Measurements from ENCODE around the gene LINC01488.

Gene LINC01488

DNA sequence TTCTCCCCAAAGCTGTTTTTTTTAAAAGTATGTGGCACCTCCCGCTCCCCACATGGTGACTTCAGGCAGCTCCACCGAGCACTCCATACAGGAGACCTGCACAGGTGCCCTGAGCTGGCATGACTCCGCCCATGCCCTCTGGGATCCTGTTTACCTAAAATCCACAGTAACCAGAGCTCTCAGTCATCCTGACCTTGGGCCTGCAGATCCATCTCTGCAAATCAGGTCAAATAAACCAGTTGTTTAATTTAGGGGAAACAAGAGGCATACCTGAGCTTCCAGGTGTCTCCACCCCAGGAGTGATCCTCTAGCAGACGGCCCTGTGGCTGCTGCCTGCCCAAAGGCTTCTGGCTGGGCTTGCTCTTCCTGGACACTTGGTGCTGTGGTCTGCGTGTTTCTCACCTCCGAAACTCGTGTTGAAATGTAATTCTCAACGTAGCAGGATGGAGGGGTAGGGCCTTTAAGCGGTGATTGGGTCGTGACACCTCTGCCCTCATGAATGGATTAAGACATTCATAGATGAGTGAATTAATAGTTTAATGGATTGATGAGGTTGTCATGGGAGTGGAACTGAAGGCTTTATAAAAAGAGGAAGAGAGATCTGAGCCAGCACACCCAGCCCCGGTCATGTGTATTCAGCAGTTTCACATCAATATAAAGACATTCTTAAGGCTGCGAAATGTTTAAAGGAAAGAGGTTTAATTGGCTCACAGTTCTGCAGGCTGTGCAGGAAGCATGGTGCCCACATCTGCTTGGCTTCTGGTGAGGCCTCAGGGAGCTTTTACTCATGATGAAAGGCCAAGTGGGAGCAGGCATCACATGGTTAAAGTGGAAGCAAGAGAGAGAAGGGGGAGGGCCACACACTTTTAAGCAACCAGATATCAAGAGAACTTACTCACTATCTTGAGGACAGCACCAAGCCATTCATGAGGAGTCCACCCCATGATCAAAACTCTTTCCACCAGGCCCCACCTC is 34.1 kb downstream of the LINC01488 start:
- no peak for DNase-seq
- in situ Hi-C loops (cut with HindIII; ENCODE audit: low pct_ligation_motif_present, low pct_unique_long_range_greater_than_20kb, low sequenced_read_pairs): no loop called here

DNA sequence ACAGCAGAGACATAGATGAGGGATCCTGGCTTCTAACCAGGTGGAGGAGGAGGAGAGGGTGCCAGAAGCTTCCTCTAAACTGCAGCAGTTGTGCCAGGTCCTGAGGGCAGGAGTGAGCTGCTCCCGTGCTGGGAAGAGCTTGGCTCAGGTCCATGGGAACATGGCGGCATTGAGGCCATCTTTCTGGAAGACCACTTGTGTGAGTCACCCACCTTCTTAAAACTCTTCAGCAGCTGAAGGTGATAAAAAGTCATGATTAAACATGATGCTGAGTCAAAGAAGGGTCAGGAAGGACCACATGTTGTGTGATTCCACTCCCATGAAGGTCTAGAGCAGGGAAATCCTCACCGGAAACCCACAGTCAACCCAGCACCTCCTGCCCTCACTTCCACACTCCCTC is 35.1 kb downstream of the LINC01488 start:
- no peak for DNase-seq
- in situ Hi-C loops (cut with HindIII; ENCODE audit: low pct_ligation_motif_present, low pct_unique_long_range_greater_than_20kb, low sequenced_read_pairs): no loop called here

DNA sequence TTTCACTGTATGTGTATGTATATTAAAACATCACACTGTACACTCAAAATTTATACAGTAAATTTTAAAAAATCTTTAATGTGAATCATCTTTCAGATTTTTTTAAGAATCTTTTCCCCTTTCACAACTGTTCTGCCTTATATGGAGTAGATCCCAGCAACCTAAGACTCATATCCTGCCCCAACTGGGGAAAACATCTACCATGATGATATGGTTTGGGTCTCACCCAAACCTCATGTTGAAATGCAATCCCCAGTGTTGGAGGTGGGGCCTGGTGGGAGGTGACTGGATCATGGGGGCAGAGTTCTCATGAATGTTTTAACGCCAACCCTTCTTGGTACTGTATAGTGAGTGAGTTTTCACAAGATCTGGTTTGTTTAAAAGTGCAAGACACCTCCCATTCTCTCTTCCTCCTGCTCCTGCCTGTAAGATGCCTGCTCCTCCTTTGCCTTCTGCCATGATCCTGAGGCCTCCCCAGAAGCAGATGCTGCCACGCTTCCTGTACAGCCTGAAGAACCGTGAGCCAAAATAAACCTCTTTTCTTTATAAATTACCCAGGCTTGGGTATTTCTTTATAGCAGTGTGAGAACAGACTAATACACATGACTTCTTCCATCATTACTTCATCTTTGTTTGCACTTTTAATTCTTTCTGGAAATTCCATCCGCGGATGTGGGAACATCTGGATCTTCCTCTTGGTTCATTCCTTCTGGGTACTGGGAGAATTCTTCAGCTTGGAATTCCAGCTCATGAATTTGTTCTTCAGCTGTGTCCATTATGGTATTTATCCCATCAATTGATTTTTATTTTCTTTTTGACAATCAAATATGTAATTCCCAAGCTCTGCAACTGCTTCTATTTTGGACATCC is 36.9 kb downstream of the LINC01488 start:
- in situ Hi-C loops (cut with HindIII; ENCODE audit: low pct_ligation_motif_present, low pct_unique_long_range_greater_than_20kb, low sequenced_read_pairs): no loop called here
- no peak for DNase-seq

DNA sequence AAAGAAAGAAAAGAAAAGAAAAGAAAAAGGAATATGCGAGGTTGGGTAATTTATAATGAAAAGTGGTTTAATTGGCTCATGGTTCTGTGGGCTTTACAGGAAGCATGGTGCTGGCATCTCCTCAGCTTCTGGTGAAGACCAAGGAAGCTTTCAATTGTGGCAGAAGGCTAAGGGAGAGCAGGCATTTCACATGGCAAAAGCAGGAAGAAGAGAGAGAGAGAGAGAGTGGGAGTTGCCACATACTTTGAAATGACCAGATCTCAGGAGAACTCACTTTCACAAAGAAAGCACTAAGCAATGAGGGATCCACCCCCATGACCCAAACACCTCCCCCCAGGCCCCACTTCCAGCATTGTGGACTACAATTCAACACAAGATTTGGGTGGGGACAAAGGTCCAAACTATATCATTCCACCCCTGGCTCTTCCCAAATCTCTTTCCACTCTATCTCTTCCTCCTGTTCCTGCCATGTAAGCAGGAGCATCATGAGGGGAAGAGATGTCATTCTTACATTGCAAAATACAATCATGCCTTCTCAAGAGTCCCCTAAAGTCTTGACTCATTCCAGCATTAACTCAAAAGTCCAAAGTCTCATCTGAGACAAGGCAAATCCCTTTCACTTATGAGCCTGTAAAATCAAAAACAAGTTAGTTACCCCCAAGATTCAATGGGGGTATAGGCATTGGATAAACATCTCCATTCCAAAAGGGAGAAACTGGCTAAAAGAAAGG is 38.9 kb downstream of the LINC01488 start:
- in situ Hi-C loops (cut with HindIII; ENCODE audit: low pct_ligation_motif_present, low pct_unique_long_range_greater_than_20kb, low sequenced_read_pairs): no loop called here
- DNase-seq: no peak

DNA sequence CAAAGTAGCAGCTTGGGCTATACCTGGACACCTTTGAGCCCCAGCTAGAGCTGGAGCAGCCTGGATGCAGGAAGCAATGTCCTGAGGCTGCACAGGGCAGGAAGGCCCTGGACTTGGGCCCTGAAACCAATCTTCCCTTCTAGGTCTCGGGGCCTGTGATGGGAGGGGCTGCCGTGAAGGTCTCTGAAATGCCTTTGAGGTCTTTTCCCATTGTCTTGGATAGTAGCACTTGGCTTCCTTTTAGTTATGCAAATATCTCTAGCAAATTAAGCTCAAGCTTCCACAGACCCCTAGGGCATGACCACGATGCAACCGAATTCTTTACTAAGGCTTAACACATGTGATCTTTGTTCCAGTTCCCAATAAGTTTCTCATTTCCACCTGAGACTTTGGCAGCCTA is 40.0 kb downstream of the LINC01488 start:
- no peak for DNase-seq
- in situ Hi-C loops (cut with HindIII; ENCODE audit: low pct_ligation_motif_present, low pct_unique_long_range_greater_than_20kb, low sequenced_read_pairs): no loop called here

DNA sequence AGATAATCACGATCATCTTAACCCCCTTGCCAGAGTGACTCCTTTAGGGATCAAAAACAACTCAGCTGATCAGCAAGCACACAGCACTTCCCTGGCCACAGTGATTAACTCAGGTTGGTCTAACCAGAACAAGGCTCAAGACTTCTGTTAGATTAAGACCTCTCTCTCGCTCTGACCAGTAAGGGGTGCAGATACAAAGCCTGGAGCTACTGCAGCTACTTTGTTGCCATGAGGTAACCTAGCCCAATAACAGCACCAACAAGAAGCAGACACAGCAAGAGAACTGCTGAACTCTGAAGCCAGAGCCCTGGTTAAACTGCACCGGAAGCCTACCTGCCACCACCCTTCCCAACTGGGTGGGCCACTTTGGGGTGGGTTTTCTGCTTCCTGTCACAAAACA is 42.0 kb downstream of the LINC01488 start:
- in situ Hi-C loops (cut with HindIII; ENCODE audit: low pct_ligation_motif_present, low pct_unique_long_range_greater_than_20kb, low sequenced_read_pairs): no loop called here

DNA sequence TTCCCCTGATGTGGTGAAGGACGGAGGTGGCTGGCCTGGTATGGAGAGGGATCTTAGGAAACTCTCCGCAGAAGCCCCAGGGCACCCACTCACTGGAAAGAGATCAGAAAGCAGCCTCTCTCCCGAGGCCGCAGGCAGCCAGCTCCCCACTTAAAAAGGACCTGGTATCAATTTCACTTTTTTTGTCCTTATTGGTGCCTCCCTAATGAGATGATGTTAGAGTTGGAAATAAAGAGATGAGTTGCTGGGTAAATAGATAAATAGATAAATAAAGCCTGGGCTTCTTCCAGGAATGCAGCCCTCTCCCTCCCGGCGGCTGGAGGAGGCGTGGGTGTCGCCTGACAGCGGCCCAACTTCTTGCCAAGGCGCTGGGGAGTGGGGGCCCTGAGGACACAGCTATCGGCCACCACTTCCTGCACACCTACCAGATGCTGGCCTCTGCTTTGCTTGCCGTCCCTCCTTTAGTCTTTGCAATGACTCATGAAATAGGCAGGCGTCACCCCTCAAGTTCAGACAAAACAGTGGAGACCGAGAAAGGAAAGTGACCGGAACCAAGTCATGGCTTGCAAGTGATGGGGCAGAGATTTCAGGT is 42.9 kb downstream of the LINC01488 start:
- DNase-seq: no peak
- in situ Hi-C loops (cut with HindIII; ENCODE audit: low pct_ligation_motif_present, low pct_unique_long_range_greater_than_20kb, low sequenced_read_pairs): no loop called here

More for the DNA sequence above, 42.0 kb downstream of the LINC01488 start:
- DNase-seq: no peak

DNA sequence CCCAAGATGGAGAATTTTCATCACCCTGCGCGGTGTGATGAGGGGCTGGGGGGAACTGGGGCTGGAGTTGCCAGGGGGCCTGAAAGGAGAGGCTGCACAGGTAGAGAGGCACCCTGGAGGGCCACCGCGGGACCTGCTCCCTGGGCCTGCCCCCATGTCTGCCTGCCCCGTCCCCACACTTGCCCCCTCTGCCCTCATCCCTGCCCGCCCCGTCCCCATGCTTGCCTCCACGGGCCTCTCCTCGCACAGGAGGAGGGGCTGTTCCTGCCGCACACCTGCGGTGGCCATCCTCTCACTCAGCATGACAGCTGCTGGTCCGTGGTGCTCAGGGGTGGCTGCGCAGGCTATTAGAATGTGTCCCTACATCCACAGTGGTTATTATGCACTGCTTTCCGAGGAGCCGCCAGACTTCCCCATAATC is 43.5 kb downstream of the LINC01488 start:
- in situ Hi-C loops (cut with HindIII; ENCODE audit: low pct_ligation_motif_present, low pct_unique_long_range_greater_than_20kb, low sequenced_read_pairs): no loop called here
- no peak for DNase-seq

DNA sequence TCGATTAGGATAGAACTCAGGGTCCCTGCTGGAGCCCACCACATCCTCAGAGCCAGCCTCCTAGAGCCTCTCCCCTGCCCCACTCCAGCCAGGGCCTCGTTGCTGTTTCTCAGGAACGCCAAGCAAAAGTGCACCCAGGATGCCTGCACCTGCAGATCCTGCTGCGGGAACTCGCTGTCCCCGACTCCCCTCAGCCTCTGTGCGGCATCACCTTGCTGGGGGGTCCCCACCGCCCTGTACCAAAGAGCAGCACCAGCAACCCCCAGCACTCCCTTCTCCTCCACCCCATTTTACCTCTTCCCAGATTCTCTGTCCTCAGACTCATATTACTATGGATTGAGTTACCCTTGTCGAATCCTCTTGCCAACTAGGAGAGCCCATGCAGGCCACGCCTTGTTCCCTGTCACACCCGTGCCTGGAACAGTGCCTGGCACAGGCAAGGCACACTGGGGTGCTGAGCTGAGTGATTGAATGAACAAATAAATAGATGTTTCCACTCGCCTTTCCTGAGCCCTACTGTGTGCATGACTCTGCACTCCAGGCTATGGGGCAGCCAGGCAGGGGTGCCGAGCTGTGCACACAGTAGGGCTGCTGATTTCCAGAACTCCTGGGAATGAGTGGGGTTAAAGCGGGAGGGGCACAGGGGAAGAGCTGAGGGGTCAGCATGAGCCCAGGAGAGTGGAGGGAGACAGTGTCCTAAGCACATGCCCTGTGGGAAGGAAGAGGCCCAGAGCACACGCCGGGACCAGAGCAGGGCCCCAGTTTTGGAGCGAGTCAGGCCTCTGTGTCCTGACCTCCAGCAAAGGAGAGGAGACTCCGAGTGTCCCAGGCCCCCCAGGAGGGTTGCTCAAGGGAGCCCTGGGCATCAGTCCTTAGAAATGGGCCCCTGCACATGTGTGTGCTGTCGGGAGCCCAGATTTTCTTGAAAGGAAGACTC is 44.3 kb downstream of the LINC01488 start:
- DNase-seq: no peak
- in situ Hi-C loops (cut with HindIII; ENCODE audit: low pct_ligation_motif_present, low pct_unique_long_range_greater_than_20kb, low sequenced_read_pairs): no loop called here

DNA sequence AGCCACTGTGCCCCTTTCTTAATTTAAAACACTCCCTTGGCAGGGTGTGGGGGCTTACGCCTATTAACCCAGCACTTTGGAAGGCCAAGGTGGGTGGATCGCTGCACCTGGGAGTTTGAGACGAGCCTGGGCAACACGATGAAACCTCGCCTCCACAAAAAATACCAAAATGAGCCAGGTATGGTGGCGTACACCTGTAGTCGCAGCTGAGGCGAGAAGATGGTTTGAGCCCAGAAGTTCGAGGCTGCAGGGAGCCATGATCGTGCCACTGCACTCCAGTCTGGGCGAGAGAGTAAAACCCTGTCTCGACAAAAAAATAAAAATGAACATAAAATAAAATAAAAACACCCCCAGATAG is 45.0 kb downstream of the LINC01488 start:
- in situ Hi-C loops (cut with HindIII; ENCODE audit: low pct_ligation_motif_present, low pct_unique_long_range_greater_than_20kb, low sequenced_read_pairs): no loop called here
- DNase-seq: no peak

DNA sequence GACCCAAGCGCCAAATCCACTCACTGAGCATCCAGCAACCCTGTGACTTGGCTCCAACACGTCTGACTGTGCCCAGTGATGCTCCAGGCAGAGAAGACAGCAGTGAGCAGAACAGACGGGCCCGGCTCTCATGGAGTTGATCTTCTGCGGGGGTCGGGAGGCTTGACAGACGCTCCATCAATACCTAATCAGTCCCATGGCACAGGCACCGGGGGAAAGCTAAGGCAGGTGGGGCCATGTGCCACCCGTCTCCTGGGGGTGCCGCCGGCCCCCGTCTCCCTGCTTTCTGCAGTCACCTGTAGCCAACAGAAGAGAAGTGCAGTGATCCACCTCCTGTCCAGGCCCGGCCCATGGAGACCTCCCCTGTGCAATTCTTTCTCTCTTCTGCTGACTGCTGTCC is 47.5 kb downstream of the LINC01488 start:
- no peak for DNase-seq
- in situ Hi-C loops (cut with HindIII; ENCODE audit: low pct_ligation_motif_present, low pct_unique_long_range_greater_than_20kb, low sequenced_read_pairs): no loop called here

DNA sequence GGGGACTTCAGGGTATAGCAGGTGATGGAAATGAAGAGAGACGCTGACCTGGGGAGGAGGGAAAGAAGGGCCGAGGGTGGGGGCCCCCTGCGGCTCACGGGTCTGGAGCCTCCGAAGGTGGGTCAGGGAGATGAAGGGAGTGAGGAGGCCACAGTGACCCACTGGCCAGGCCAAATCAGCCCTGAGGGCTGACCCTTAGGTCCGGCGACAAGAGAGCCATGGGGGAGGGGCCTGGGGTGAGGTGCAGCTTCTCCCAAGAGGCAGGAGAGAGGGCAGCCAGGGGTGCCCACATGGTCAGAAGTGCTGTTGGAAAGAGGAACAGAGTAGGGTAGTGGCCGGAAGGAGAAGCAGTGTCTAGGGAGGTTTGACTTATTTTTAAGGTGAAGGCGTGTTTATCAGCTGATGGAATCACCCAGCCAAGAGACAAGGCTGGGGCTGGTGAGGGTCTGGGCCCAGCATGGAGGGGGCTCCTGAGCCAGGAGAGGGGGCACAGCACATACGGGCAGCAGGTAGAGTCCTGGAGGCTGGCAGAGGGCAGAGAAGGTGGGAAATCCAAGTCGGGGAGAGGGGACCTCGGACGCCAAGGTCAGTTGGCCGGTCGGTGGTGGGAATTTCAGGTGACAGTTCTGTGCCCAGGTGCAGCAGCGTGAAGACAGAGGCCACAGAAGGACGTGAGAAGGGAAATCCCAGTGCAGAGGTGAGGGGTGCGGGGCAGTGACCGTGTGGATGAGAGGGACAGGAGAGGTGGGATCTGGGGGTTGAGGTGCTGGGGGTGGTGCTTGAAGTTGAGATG is 49.0 kb downstream of the LINC01488 start:
- in situ Hi-C loops (cut with HindIII; ENCODE audit: low pct_ligation_motif_present, low pct_unique_long_range_greater_than_20kb, low sequenced_read_pairs): no loop called here
- DNase-seq: no peak

DNA sequence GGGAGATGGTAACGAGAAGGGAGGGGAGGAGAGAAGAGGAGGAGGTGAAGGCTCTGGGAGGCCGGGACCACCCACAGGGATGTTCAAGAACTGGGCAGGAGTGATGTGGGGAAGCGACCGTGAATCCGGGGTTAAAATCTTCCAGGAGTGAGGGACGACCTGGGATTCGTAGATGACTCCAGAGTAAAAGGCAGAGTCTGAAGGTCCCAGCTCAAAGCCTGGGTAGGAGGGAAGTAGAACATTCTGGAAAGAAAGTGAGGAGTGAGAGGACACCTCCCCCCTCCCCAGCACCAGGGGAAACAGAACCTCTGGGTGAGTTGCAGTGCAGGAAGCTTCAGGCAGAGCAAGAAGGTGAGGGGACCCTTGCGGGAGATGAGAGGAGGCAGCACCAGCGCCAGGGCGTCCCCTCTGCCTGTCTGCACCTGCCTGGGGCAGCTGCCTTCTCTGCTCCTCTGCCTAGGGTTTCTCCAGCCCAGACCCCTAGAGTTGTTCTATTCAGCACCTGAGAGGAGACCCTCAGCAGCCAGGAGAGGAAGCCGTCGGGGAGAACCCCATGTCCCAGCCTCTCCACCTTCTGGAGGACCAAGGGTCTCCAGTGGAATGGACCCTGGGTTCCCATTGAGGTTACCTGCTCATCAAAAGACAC is 49.7 kb downstream of the LINC01488 start:
- in situ Hi-C loops (cut with HindIII; ENCODE audit: low pct_ligation_motif_present, low pct_unique_long_range_greater_than_20kb, low sequenced_read_pairs): no loop called here
- DNase-seq: no peak

DNA sequence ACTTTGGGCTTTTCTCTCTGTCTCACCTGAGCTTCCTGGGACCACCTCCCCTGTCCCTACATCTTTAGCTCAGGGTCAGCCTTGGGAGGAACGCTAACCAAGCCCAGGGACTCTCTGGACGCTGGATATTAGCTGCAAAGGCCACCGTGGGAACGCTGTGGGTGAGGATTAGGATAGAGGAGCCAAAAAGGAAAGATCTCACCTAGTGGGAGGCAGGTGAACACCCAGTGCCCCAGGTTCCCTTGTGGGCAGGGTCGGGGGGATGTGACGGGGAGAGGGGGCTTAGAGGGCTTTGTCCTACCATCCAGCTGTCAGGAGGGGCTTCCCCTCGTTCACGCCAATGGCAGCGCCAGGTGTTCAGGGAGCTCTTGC is 50.2 kb downstream of the LINC01488 start:
- in situ Hi-C loops (cut with HindIII; ENCODE audit: low pct_ligation_motif_present, low pct_unique_long_range_greater_than_20kb, low sequenced_read_pairs): no loop called here
- DNase-seq: no peak

DNA sequence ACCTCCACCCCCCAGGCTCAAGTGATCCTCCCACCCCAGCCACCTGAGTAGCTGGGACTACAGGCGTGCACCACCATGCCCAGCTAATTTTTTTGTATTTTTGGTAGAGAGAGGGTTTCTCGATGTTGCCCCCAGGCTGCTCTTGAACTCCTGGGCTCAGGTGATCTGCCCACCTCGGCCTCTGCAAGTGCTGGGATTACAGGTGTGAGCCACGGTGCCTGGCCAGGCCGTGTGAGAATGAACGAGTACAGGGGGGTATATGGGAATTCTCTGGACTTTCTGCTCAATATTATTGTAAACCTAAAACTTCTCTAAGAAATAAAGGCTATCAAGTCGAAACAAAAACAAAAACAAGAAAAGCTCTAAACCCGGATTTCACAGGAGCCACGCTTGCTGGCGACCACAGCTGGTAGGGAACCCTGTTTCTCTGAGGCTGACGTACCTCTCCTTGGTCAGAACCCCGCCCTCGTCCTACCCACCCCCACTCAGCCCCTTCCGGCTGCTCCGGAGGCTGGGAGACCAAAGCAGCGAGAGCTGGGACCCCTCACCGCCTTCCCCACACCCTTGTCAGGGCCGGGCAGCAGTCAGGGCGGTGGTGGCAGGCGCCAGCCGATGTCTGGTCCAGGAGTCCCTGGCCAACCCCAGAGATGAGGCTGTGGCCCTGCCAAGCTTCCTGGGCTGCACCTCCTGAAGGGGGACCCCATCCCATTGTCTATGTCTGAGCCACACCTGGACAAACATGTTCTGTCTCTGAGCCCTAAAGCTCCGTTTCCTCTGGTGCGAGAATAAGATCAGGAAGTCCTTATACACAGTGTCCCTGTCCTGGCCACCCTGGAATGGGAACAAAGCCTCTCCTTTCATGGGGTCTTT is 52.1 kb downstream of the LINC01488 start:
- DNase-seq: no peak
- in situ Hi-C loops (cut with HindIII; ENCODE audit: low pct_ligation_motif_present, low pct_unique_long_range_greater_than_20kb, low sequenced_read_pairs): no loop called here

DNA sequence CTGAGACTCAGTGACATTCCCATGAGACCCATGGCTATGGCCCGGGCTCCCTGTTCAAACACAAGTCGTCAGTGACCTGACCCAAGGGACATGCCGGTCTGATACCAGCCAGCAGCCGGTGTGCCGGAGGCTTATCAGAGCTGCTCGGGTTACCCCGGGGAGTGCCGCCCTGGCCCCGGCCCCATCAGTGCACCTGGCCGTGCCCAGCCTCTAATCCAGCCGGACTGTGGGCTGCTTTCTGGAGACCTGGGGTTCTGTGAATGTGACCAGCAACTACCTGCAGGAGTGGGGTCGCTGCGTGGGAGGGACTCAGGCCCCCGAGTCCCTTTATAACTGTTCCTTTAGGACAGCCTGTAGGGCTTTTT is 52.7 kb downstream of the LINC01488 start:
- in situ Hi-C loops (cut with HindIII; ENCODE audit: low pct_ligation_motif_present, low pct_unique_long_range_greater_than_20kb, low sequenced_read_pairs): no loop called here
- no peak for DNase-seq

Data from ACHN (cell line).